ENCODE measurements around the gene CBR3. TPM values are rescaled to one million over a fixed set of nuclear protein-coding genes. Genes with fewer than 3 reads are reported as not detected.

The CBR3 gene
- total RNA-seq, 1 experiment from 2014 or later, result 12.9 TPM

DNA sequence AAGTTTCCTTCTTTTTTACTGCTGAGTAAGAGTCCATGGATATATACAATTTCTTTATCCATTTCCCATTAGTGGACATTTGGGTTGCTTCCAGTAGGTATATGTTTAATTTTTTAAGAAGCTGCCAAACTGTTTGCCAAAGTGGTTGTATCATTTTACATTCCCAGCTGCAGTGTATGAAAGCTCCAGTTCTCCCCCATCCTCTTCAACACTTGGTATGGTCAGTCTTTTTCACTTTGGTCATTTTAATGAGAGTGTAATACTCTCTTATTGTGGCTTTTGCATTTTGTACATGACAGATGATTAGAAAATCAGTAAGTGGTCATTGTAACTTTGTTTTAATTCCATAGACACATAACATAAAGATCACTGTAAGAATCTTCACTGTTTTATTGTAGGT lies 44.3 kb downstream of the CBR3 start (continued):
- TF ChIP-seq ZNF263 (CRISPR knock-in tag; IDR thresholded peaks at IDR 0.05; ENCODE audit: low read depth), result no peak
- TF ChIP-seq, protein P1, sequence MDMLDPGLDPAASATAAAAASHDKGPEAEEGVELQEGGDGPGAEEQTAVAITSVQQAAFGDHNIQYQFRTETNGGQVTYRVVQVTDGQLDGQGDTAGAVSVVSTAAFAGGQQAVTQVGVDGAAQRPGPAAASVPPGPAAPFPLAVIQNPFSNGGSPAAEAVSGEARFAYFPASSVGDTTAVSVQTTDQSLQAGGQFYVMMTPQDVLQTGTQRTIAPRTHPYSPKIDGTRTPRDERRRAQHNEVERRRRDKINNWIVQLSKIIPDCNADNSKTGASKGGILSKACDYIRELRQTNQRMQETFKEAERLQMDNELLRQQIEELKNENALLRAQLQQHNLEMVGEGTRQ (CRISPR knock-in tag; IDR thresholded peaks at IDR 0.05), result no peak
- no peak for TF ChIP-seq ZNF138 (CRISPR knock-in tag; conservative IDR thresholded peaks at IDR 0.05)
- no peak for TF ChIP-seq GABPB1 (CRISPR knock-in tag; IDR thresholded peaks at IDR 0.05)
- no peak for TF ChIP-seq ESRRA (CRISPR knock-in tag; IDR thresholded peaks at IDR 0.05; ENCODE audit: borderline replicate concordance)
- no peak for TF ChIP-seq FOXP1 (CRISPR knock-in tag; IDR thresholded peaks at IDR 0.05; ENCODE audit: borderline replicate concordance)
- no peak for TF ChIP-seq NR2C2 (CRISPR knock-in tag; IDR thresholded peaks at IDR 0.05)
- no peak for TF ChIP-seq ZNF423 (CRISPR knock-in tag; IDR thresholded peaks at IDR 0.05)
- TF ChIP-seq RELA (CRISPR knock-in tag; IDR thresholded peaks at IDR 0.05; ENCODE audit: borderline replicate concordance), result no peak
- no peak for TF ChIP-seq NFYB (CRISPR knock-in tag; conservative IDR thresholded peaks at IDR 0.05; ENCODE audit: low read depth)

DNA sequence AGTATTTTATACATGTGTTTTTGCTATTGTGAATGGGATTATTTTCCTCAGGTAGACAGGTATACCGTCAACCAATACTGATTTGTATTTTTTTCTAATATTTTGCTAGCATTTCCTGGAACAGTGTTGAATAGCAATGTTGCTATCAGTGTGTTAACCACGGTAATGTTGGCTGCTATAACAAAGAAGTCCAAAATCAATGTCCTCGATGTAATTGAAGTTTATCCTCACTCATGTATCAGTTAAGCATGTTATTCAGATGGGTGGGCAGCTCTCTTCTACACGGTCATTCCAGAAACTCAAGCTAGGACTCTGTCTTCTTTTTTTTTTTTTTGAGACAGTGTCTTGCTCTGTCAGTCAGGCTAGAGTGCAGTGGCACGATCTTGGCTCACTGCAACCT lies 46.1 kb downstream of the CBR3 start:
- Mint-ChIP-seq H3K27me3 (ENCODE audit: low read depth) (no peaks in the 10 kb centered on the region), H3K27ac (no peak overlapping the region), H3K4me3 (no peak overlapping the region), H3K9me3 (peaks cover 12% of the 10 kb centered on the region), H3K36me3 (no peaks in the 10 kb centered on the region), H3K4me1 (no peaks in the 10 kb centered on the region)
- DNase-seq (ENCODE audit: low spot score) (no peak), ATAC-seq (no peak)
- ChIA-PET POLR2A (interaction anchor here (0.7 kb wide), 1 partner anchor 40 kb away, joined by 4 read pairs; no protein-coding TSS in a partner anchor), CTCF (no interaction called here)
- TF ChIP-seq, protein P2, sequence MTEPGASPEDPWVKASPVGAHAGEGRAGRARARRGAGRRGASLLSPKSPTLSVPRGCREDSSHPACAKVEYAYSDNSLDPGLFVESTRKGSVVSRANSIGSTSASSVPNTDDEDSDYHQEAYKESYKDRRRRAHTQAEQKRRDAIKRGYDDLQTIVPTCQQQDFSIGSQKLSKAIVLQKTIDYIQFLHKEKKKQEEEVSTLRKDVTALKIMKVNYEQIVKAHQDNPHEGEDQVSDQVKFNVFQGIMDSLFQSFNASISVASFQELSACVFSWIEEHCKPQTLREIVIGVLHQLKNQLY (CRISPR knock-in tag; IDR thresholded peaks at IDR 0.05), result no peak
- TF ChIP-seq ZNF232 (CRISPR knock-in tag; IDR thresholded peaks at IDR 0.05) (no peak), RORB (CRISPR knock-in tag; IDR thresholded peaks at IDR 0.05) (no peak), ETV6 (CRISPR knock-in tag; IDR thresholded peaks at IDR 0.05) (no peak)

DNA sequence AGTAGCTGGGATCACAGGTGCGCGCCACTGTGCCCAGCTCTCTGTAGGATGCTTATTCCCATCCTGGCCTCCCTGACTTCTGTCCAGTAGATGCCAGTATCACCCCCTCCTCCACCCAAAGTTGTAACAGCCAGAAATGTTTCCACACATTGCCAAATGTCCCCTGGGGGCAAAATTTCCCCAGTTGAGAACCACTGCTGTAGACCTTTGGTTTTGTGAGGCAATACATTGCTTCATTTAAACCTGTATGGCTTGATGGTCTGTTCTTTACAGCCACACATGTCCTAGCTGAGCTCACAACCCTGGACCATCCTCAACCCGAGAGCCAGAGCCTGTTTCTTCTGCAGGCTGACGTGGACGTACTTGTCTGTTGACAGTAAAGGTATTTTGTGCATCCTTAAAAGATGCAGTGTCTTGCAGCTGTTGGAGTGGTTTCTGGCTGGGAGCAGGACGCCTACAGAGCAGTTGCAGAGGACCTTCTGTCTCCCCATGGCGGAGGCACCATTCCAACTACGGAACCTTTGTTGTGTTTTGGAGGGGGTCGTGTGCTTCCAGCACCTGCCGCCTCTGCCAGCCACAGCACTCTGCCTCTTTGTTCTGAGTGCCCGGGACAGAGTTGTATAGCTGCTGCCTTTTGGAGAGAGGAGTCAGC lies 48.4 kb downstream of the CBR3 start:
- H3K9me3 Mint-ChIP-seq, result peaks cover 12% of the 10 kb centered on the region
- H3K4me1 Mint-ChIP-seq, result peaks cover 2% of the 10 kb centered on the region
- ChIA-PET POLR2A (interaction anchor here (0.5 to 0.6 kb wide), 2 partner anchors 215 to 479 kb away, joined by 3 read pairs; no protein-coding TSS in a partner anchor), CTCF (interaction anchor here (1.2 to 1.9 kb wide), 2 partner anchors 27 to 42 kb away, joined by 3 to 10 read pairs; no protein-coding TSS in a partner anchor)
- H3K36me3 Mint-ChIP-seq, result no peaks in the 10 kb centered on the region
- no peak overlapping the region for H3K4me3 Mint-ChIP-seq
- ATAC-seq, result no peak
- no peaks in the 10 kb centered on the region for H3K27me3 Mint-ChIP-seq (ENCODE audit: low read depth)
- H3K27ac Mint-ChIP-seq, result no peak overlapping the region
- DNase-seq (ENCODE audit: low spot score), result no peak
- TF ChIP-seq, protein P3, sequence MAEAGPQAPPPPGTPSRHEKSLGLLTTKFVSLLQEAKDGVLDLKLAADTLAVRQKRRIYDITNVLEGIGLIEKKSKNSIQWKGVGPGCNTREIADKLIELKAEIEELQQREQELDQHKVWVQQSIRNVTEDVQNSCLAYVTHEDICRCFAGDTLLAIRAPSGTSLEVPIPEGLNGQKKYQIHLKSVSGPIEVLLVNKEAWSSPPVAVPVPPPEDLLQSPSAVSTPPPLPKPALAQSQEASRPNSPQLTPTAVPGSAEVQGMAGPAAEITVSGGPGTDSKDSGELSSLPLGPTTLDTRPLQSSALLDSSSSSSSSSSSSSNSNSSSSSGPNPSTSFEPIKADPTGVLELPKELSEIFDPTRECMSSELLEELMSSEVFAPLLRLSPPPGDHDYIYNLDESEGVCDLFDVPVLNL (CRISPR knock-in tag; IDR thresholded peaks at IDR 0.05; ENCODE audit: borderline replicate concordance, low read depth), result no peak
- TF ChIP-seq, protein P4, sequence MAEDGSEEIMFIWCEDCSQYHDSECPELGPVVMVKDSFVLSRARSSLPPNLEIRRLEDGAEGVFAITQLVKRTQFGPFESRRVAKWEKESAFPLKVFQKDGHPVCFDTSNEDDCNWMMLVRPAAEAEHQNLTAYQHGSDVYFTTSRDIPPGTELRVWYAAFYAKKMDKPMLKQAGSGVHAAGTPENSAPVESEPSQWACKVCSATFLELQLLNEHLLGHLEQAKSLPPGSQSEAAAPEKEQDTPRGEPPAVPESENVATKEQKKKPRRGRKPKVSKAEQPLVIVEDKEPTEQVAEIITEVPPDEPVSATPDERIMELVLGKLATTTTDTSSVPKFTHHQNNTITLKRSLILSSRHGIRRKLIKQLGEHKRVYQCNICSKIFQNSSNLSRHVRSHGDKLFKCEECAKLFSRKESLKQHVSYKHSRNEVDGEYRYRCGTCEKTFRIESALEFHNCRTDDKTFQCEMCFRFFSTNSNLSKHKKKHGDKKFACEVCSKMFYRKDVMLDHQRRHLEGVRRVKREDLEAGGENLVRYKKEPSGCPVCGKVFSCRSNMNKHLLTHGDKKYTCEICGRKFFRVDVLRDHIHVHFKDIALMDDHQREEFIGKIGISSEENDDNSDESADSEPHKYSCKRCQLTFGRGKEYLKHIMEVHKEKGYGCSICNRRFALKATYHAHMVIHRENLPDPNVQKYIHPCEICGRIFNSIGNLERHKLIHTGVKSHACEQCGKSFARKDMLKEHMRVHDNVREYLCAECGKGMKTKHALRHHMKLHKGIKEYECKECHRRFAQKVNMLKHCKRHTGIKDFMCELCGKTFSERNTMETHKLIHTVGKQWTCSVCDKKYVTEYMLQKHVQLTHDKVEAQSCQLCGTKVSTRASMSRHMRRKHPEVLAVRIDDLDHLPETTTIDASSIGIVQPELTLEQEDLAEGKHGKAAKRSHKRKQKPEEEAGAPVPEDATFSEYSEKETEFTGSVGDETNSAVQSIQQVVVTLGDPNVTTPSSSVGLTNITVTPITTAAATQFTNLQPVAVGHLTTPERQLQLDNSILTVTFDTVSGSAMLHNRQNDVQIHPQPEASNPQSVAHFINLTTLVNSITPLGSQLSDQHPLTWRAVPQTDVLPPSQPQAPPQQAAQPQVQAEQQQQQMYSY (CRISPR knock-in tag; IDR thresholded peaks at IDR 0.05), result no peak
- TF ChIP-seq NFATC4 (CRISPR knock-in tag; IDR thresholded peaks at IDR 0.05) (no peak), SP1 (CRISPR knock-in tag; conservative IDR thresholded peaks at IDR 0.05) (no peak), TEAD4 (CRISPR knock-in tag; IDR thresholded peaks at IDR 0.05) (no peak), NFE2L1 (CRISPR knock-in tag; IDR thresholded peaks at IDR 0.05) (no peak), FOXJ3 (CRISPR knock-in tag; IDR thresholded peaks at IDR 0.05; ENCODE audit: borderline replicate concordance) (no peak), SMAD3 (CRISPR knock-in tag; IDR thresholded peaks at IDR 0.05; ENCODE audit: borderline replicate concordance) (no peak), ESRRA (CRISPR knock-in tag; IDR thresholded peaks at IDR 0.05; ENCODE audit: borderline replicate concordance) (no peak), TP53 (CRISPR knock-in tag; IDR thresholded peaks at IDR 0.05) (no peak), NR2C2 (CRISPR knock-in tag; IDR thresholded peaks at IDR 0.05) (no peak)
- TF ChIP-seq, protein P5, sequence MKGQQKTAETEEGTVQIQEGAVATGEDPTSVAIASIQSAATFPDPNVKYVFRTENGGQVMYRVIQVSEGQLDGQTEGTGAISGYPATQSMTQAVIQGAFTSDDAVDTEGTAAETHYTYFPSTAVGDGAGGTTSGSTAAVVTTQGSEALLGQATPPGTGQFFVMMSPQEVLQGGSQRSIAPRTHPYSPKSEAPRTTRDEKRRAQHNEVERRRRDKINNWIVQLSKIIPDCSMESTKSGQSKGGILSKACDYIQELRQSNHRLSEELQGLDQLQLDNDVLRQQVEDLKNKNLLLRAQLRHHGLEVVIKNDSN (CRISPR knock-in tag; IDR thresholded peaks at IDR 0.05), result no peak
- TF ChIP-seq, protein P6, sequence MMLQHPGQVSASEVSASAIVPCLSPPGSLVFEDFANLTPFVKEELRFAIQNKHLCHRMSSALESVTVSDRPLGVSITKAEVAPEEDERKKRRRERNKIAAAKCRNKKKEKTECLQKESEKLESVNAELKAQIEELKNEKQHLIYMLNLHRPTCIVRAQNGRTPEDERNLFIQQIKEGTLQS (CRISPR knock-in tag; conservative IDR thresholded peaks at IDR 0.05), result no peak
- TF ChIP-seq, protein P1 (CRISPR knock-in tag; IDR thresholded peaks at IDR 0.05), result no peak

Data from WTC11 (cell line).